ENCODE results near the gene SMCR8.
"Not testable (repeated sequence)": the region's sequence is repeated elsewhere in the genome, so short reads cannot be mapped to it uniquely, and the experiment has no call there.

The SMCR8 gene

GRCh38 chr17:18328643-18329204, 13.6 kb downstream of the SMCR8 start:
- no peak overlapping the region for H3K27ac ChIP-seq
- TF ChIP-seq, protein P1, sequence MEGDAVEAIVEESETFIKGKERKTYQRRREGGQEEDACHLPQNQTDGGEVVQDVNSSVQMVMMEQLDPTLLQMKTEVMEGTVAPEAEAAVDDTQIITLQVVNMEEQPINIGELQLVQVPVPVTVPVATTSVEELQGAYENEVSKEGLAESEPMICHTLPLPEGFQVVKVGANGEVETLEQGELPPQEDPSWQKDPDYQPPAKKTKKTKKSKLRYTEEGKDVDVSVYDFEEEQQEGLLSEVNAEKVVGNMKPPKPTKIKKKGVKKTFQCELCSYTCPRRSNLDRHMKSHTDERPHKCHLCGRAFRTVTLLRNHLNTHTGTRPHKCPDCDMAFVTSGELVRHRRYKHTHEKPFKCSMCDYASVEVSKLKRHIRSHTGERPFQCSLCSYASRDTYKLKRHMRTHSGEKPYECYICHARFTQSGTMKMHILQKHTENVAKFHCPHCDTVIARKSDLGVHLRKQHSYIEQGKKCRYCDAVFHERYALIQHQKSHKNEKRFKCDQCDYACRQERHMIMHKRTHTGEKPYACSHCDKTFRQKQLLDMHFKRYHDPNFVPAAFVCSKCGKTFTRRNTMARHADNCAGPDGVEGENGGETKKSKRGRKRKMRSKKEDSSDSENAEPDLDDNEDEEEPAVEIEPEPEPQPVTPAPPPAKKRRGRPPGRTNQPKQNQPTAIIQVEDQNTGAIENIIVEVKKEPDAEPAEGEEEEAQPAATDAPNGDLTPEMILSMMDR (IDR thresholded peaks at IDR 0.05), result no peak
- no peak for DNase-seq (ENCODE audit: low spot score)
- no peak overlapping the region for H3K4me3 ChIP-seq

- H3K4me3 ChIP-seq, result no peak overlapping the region
- TF ChIP-seq, protein P1 (IDR thresholded peaks at IDR 0.05), result no peak
- no peak for DNase-seq (ENCODE audit: low spot score)
- H3K27ac ChIP-seq, result no peak overlapping the region
Observed at GRCh38 chr17:18331879-18332278, 16.8 kb downstream of the SMCR8 start.

DNA sequence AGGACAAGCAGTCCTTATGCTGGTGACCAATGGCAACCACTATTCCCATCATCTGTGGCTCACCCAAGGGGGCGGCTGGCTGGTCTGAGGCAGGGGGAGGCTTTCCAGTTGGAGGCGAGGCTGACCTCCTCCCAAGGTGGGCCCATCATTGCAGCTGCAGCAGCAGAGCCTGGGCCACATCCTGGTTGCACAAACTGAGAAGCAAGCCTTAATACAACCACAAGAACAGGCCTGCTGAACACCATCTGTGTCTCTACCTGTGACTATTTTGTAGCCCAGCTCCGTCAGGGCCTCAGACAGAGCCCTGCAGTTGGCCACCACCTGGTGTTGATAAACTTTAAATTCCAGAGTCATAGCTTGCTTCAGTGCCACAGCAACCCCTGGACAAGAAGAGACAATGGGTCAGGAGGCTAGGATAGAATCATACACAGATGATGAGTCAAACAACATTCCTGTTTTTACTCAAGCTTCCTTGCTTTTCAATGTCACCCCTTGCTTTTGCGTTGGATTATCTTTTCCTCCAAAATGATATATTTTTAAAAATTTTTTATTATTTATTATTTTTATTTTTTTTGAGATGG, 17.9 kb downstream of the SMCR8 start:
- TF ChIP-seq, protein P1 (IDR thresholded peaks at IDR 0.05), result no peak
- DNase-seq (ENCODE audit: low spot score), result no peak
- no peak overlapping the region for H3K4me3 ChIP-seq
- H3K27ac ChIP-seq, result no peak overlapping the region

DNA sequence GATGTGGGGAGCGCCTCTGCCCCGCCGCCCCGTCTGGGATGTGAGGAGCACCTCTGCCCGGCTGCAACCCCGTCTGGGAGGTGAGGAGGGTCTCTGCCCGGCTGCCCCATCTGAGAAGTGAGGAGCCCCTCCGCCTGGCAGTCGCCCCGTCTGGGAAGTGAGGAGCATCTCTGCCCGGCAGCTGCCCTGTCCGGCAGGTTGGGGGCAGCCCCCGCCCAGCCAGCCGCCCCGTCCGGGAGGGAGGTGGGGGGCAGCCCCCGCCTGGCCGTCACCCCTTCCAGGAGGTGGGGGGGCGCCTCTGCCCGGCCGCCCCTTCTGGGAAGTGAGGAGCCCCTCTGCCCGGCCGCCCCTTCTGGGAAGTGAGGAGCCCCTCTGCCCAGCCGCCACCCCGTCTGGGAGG, 23.1 kb downstream of the SMCR8 start:
- H3K4me3 ChIP-seq, result not testable (repeated sequence)

GRCh38 chr17:18339933-18340332, 24.8 kb downstream of the SMCR8 start:
- no peak overlapping the region for H3K27ac ChIP-seq
- H3K4me3 ChIP-seq, result no peak overlapping the region
- DNase-seq (ENCODE audit: low spot score), result no peak
- TF ChIP-seq, protein P1 (IDR thresholded peaks at IDR 0.05), result no peak

More for the DNA sequence above, 23.1 kb downstream of the SMCR8 start:
- not testable (repeated sequence) for DNase-seq (ENCODE audit: low spot score); H3K27ac ChIP-seq

DNA sequence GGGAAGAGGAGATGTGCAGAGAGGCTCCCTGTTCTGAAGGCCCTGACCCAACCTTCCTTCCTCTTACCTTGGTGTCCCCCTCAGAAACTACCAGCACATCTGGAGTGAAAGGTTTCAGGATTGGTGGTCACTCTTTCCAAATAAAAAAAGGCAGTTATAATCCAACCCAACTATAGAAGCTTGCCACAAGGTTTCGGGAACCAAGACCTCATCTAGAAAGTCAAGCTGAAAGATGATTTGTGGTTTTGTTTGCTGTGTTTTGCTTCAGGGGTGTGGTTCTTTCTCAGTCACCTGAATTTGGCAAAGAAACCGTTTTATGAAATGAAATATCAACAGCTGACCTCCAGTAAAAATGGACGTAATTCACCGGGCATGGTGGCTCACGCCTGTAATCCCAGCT, 28.9 kb downstream of the SMCR8 start:
- DNase-seq (ENCODE audit: low spot score), result no peak
- Histone ChIP-seq H3K27ac (no peak overlapping the region), H3K4me3 (no peak overlapping the region)
- TF ChIP-seq, protein P1 (IDR thresholded peaks at IDR 0.05), result no peak

- DNase-seq (ENCODE audit: low spot score), result no peak
- Histone ChIP-seq H3K27ac (no peak overlapping the region), H3K4me3 (no peak overlapping the region)
- TF ChIP-seq, protein P1 (IDR thresholded peaks at IDR 0.05), result no peak
Observed at GRCh38 chr17:18353541-18353940, 38.4 kb downstream of the SMCR8 start.

Data from coronary artery (tissue), 2 donors.